OCI-LY1 (cell line): ENCODE results near the gene P2RX2.

Source experiments
- H2AFZ ChIP-seq: fragments of 200-600 bp; sonication (generic), shearing (Covaris generic); 2 replicates; pipeline ENCODE4 v1.6.0; 2014; ENCODE audit warnings: antibody characterized with exemption, mild to moderate bottlenecking, low read length
- H3F3A ChIP-seq: fragments of 200-600 bp; sonication (generic), shearing (Covaris generic); 2 replicates; pipeline ENCODE4 v1.6.0; 2014; ENCODE audit warnings: mild to moderate bottlenecking, antibody characterized with exemption, low read length, moderate library complexity; ENCODE audit not compliant: insufficient read depth
- H3K27ac ChIP-seq: fragments of 200-600 bp; sonication (generic); 2 replicates; pipeline ENCODE4 v1.5.1; 2014; ENCODE audit warnings: low read length, mixed run types, mild to moderate bottlenecking, low read depth; ENCODE audit not compliant: poor library complexity, severe bottlenecking
- H3K27me3 ChIP-seq: fragments of 200-600 bp; sonication (generic); 2 replicates; pipeline ENCODE4 v1.6.0; 2014; ENCODE audit warnings: antibody characterized with exemption, mild to moderate bottlenecking, low read length, moderate library complexity; ENCODE audit not compliant: insufficient read depth
- H3K36me3 ChIP-seq: fragments of 200-600 bp; sonication (generic); 2 replicates; pipeline ENCODE4 v1.6.1; 2014; ENCODE audit warnings: mild to moderate bottlenecking, antibody characterized with exemption, low read length, moderate library complexity, mixed read lengths; ENCODE audit not compliant: insufficient read depth
- H3K4me1 ChIP-seq: fragments of 200-600 bp; sonication (generic); 2 replicates; pipeline ENCODE4 v1.5.1; 2014; ENCODE audit warnings: mild to moderate bottlenecking, low read length, moderate library complexity; ENCODE audit not compliant: insufficient read depth, severe bottlenecking
- H3K4me2 ChIP-seq: fragments of 200-600 bp; sonication (generic), shearing (Covaris generic); 2 replicates; pipeline ENCODE4 v1.6.1; 2014; ENCODE audit warnings: low read length
- H3K4me3 ChIP-seq: fragments of 200-600 bp; sonication (generic); 2 replicates; pipeline ENCODE4 v1.5.1; 2014; ENCODE audit warnings: low read length, low read depth, mild to moderate bottlenecking, mixed read lengths; ENCODE audit not compliant: poor library complexity, severe bottlenecking
- H3K79me2 ChIP-seq: fragments of 200-600 bp; shearing (Covaris generic); 2 replicates; pipeline ENCODE4 v1.6.1; 2016; ENCODE audit warnings: mixed run types, low read length, mixed read lengths; ENCODE audit not compliant: insufficient read depth
- H3K9ac ChIP-seq: fragments of 200-600 bp; sonication (generic), shearing (Covaris generic); 2 replicates; pipeline ENCODE4 v1.6.1; 2014; ENCODE audit warnings: mild to moderate bottlenecking, low read length, mixed read lengths
- H3K9me2 ChIP-seq: fragments of 200-600 bp; sonication (generic), shearing (Covaris generic); 2 replicates; pipeline ENCODE4 v1.6.1; 2014; ENCODE audit warnings: low read depth, mild to moderate bottlenecking, low read length, mixed read lengths
- H3K9me3 ChIP-seq: fragments of 200-600 bp; shearing (Covaris generic); 2 replicates; pipeline ENCODE4 v1.6.1; 2014; ENCODE audit warnings: low read length, mixed read lengths
- H4K20me1 ChIP-seq: fragments of 200-600 bp; sonication (generic), shearing (Covaris generic); 2 replicates; pipeline ENCODE4 v1.6.0; 2016; ENCODE audit warnings: mild to moderate bottlenecking, low read length; ENCODE audit not compliant: insufficient read depth
- EZH2 ChIP-seq: fragments of 200-600 bp; sonication (generic), shearing (Covaris generic); IDR thresholded peaks from 2 replicates; pipeline ENCODE4 v1.8.0; 2017; ENCODE audit warnings: borderline replicate concordance, mixed run types, mild to moderate bottlenecking, antibody characterized with exemption, low read length, moderate library complexity, mixed read lengths
- TF ChIP-seq, protein P1 (sequence below): fragments of 200-600 bp; sonication (generic), shearing (Covaris generic); IDR thresholded peaks from 2 replicates; pipeline ENCODE4 v1.5.1; 2017; ENCODE audit warnings: mild to moderate bottlenecking, antibody characterized with exemption, low read length, moderate library complexity, mixed read lengths

The P2RX2 gene

DNA sequence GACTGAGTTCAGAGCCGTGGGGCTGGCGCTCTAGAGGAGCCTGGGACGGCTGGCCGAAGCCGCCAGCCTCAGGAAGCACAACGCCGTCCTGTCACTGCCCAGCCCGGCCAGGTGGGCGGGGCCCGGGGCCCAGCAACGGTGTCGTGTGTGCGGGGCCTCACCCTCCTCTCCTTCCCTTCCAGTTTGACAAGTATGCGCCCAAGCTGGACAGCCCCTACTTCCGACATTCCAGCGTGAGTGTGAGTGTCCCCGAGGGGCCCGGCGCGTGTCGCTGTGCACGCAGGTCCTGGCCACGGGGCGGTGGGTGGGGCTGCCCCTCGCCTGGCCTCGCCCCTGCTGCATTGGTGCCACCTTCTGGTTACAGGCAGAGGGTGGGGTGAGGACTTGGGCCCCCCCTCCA lies 46.5 kb upstream of the P2RX2 start:
- H3K4me2 ChIP-seq: no peak overlapping the region
- no peaks in the 10 kb centered on the region for H3K27me3 ChIP-seq
- H3K9me2 ChIP-seq: no peaks in the 10 kb centered on the region
- no peaks in the 10 kb centered on the region for H3K36me3 ChIP-seq
- H2AFZ ChIP-seq: no peak overlapping the region
- H3K4me3 ChIP-seq: no peak overlapping the region
- H3K27ac ChIP-seq: no peak overlapping the region
- no peaks in the 10 kb centered on the region for H3F3A ChIP-seq
- no peaks in the 10 kb centered on the region for H4K20me1 ChIP-seq
- no peaks in the 10 kb centered on the region for H3K9me3 ChIP-seq
- TF ChIP-seq EZH2: no peak
- TF ChIP-seq, protein P1, sequence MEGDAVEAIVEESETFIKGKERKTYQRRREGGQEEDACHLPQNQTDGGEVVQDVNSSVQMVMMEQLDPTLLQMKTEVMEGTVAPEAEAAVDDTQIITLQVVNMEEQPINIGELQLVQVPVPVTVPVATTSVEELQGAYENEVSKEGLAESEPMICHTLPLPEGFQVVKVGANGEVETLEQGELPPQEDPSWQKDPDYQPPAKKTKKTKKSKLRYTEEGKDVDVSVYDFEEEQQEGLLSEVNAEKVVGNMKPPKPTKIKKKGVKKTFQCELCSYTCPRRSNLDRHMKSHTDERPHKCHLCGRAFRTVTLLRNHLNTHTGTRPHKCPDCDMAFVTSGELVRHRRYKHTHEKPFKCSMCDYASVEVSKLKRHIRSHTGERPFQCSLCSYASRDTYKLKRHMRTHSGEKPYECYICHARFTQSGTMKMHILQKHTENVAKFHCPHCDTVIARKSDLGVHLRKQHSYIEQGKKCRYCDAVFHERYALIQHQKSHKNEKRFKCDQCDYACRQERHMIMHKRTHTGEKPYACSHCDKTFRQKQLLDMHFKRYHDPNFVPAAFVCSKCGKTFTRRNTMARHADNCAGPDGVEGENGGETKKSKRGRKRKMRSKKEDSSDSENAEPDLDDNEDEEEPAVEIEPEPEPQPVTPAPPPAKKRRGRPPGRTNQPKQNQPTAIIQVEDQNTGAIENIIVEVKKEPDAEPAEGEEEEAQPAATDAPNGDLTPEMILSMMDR: no peak
- H3K4me1 ChIP-seq: no peaks in the 10 kb centered on the region
- H3K79me2 ChIP-seq: no peaks in the 10 kb centered on the region
- H3K9ac ChIP-seq: no peak overlapping the region

DNA sequence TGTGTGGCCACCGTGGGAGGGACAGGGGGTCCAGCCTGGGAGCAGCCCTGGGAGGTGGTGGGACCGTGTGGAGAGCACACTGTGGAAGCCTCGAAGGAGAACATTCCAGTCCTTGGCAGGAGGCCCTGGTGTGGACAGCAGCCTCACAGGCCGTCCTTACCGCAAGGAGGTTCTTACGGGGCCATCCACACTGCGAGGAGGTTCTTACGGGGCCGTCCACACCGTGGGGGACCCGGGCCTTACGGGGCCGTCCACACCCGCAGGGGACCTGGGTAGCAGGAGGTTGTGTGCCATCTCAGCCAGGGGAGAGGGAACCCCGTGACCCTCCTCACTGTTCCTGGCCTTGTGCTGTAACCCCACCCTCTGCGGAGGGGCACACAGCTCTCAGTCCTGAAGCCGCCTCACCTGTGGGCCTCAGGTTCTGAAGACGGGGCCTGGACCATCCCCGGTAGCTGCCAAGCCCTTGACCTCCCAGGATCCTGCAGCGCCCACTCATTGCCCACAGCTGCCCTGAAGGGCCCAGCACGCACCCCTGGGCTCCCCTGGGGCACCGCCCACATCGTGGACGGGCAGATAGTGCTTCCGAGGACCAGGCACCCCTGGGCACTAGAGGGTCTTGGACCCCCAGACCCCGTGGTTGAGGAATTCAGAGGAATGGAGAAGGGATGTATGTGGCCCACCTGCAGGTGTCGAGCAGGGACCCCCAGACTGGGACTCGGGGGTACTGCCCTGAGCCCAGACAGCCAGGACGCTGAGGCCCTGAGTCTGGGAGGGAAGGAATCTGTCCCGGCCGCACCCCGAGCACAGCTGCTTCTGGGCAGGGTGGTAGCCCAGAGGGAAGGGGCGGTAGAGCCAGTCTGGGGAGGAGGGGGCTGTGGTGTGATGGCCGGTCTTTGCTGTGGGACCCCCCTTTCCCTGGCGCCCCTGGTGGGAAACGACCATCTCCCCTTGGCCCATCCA lies 45.5 kb upstream of the P2RX2 start:
- Histone ChIP-seq H4K20me1 (no peaks in the 10 kb centered on the region), H3K9ac (no peak overlapping the region), H3K27me3 (no peaks in the 10 kb centered on the region), H3K4me1 (no peaks in the 10 kb centered on the region), H3K4me2 (no peak overlapping the region), H3K9me3 (no peaks in the 10 kb centered on the region), H3K27ac (no peak overlapping the region), H3K36me3 (no peaks in the 10 kb centered on the region), H3K4me3 (no peak overlapping the region), H3F3A (no peaks in the 10 kb centered on the region), H3K9me2 (no peaks in the 10 kb centered on the region), H2AFZ (no peak overlapping the region), H3K79me2 (no peaks in the 10 kb centered on the region)
- no peak for TF ChIP-seq EZH2
- TF ChIP-seq, protein P1: no peak

DNA sequence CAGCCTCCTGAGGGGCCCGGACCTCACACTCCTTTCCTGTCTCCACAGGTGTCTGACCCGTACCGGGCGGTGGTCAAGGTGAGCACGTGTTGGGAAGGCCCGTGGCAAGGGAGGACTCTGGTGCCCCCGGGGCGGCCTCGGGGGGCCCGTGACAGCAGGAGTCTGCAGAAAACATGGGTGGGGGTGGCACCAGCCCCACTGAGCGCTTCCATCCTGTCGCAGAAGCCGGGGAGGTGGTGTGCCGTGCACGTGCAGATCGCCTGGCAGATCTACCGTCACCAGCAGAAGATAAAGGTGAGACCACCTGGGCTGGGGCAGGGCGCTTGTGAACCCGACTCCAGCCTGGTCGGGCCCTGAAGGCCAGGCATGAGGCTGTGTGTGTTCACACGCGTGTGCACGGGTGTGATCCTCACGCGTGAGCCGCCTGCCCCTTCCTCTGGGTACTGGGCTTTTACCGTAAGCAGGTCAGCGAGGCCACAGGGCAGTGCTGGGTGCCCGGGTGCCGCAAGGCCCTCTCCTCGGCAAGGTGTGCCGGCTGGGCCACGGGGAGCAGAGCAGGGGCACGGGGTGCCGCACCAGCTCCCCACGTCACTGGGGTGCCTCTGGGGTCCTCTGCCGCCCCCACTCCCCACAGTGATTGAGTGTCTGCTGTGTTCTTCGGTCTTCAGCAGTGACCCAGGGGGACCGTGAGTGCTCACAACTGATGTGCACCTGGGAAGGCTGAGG lies 44.1 kb upstream of the P2RX2 start:
- Histone ChIP-seq H3K36me3 (no peaks in the 10 kb centered on the region), H3K27me3 (no peaks in the 10 kb centered on the region), H3K27ac (no peak overlapping the region), H3K9me2 (no peaks in the 10 kb centered on the region), H3K4me1 (no peaks in the 10 kb centered on the region), H3K9me3 (no peaks in the 10 kb centered on the region), H3K4me3 (no peak overlapping the region), H3K4me2 (no peak overlapping the region), H4K20me1 (no peaks in the 10 kb centered on the region), H2AFZ (no peak overlapping the region), H3K79me2 (no peaks in the 10 kb centered on the region), H3F3A (no peaks in the 10 kb centered on the region), H3K9ac (no peak overlapping the region)
- TF ChIP-seq, protein P1: no peak
- TF ChIP-seq EZH2: no peak
